ENCODE measurements around the gene NOPCHAP1. TPM values are rescaled to one million over a fixed set of nuclear protein-coding genes. Genes with fewer than 3 reads are reported as not detected.

The NOPCHAP1 gene
- polyA plus RNA-seq, 1 donor (not counting 4 experiments of a cell fraction or from before 2014, with no cell fraction given): 16.7 TPM

- Histone ChIP-seq H3K36me3 (ENCODE audit: control insufficient read depth in 2 of 2, extremely low read depth in 1 of 2, insufficient read depth in 2 of 2, low read length in 2 of 2) (peaks cover 0 to 6% of the 10 kb centered on the region in 2 experiments), H3K9me1 (ENCODE audit: control insufficient read depth, extremely low read depth, insufficient read depth, low read length) (no peaks in the 10 kb centered on the region), H3K9ac (ENCODE audit: control insufficient read depth, extremely low read depth, insufficient read depth, low read length) (no peak overlapping the region), H4K20me1 (ENCODE audit: control insufficient read depth, extremely low read depth, insufficient read depth, low read length) (no peaks in the 10 kb centered on the region), H3K4me2 (ENCODE audit: control insufficient read depth, extremely low read depth, insufficient read depth, low read depth, low read length) (no peak overlapping the region), H3K27ac (ENCODE audit: control insufficient read depth, insufficient read depth, low read length) (no peak overlapping the region), H3K27me3 (ENCODE audit: control insufficient read depth, extremely low read depth, insufficient read depth, low read length) (no peaks in the 10 kb centered on the region), H3K4me1 (ENCODE audit: control insufficient read depth, extremely low read depth, insufficient read depth, low read length) (no peaks in the 10 kb centered on the region), H2AFZ (ENCODE audit: control insufficient read depth, low read length) (no peak overlapping the region), H3K9me3 (ENCODE audit: control insufficient read depth, low read depth, low read length) (no peaks in the 10 kb centered on the region), H3K79me2 (ENCODE audit: control insufficient read depth, insufficient read depth, low read length) (no peaks in the 10 kb centered on the region), H3K4me3 (ENCODE audit: control insufficient read depth in 2 of 3, extremely low read depth in 1 of 3, insufficient read depth in 2 of 3, low read depth in 1 of 3, low read length in 3 of 3) (no peak overlapping the region)
- DNase-seq (ENCODE audit: low read depth, low spot score) (no peak), FAIRE-seq (no peak)
- TF ChIP-seq EZH2 (IDR thresholded peaks at IDR 0.05; ENCODE audit: low read length): no peak
- TF ChIP-seq, protein P1, sequence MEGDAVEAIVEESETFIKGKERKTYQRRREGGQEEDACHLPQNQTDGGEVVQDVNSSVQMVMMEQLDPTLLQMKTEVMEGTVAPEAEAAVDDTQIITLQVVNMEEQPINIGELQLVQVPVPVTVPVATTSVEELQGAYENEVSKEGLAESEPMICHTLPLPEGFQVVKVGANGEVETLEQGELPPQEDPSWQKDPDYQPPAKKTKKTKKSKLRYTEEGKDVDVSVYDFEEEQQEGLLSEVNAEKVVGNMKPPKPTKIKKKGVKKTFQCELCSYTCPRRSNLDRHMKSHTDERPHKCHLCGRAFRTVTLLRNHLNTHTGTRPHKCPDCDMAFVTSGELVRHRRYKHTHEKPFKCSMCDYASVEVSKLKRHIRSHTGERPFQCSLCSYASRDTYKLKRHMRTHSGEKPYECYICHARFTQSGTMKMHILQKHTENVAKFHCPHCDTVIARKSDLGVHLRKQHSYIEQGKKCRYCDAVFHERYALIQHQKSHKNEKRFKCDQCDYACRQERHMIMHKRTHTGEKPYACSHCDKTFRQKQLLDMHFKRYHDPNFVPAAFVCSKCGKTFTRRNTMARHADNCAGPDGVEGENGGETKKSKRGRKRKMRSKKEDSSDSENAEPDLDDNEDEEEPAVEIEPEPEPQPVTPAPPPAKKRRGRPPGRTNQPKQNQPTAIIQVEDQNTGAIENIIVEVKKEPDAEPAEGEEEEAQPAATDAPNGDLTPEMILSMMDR (optimal IDR thresholded peaks at IDR 0.05 in 1 of 3, IDR thresholded peaks at IDR 0.05 in 1 of 3, conservative IDR thresholded peaks at IDR 0.05 in 1 of 3; ENCODE audit: extremely low read depth in 1 of 3, insufficient read depth in 2 of 3, low read length in 3 of 3): no peak
- dilution Hi-C loops (cut with MboI; ENCODE audit: extremely low pct_ligation_motif_present, low sequenced_read_pairs): no loop called here
Measured at GRCh38 chr12:105024928-105025327, 38.8 kb downstream of the NOPCHAP1 start.

GRCh38 chr12:105025890-105026289 lies 39.8 kb downstream of the NOPCHAP1 start:
- DNase-seq (ENCODE audit: low read depth, low spot score) (no peak), FAIRE-seq (no peak)
- Histone ChIP-seq H4K20me1 (ENCODE audit: control insufficient read depth, extremely low read depth, insufficient read depth, low read length) (no peaks in the 10 kb centered on the region), H3K4me3 (ENCODE audit: control insufficient read depth in 2 of 3, extremely low read depth in 1 of 3, insufficient read depth in 2 of 3, low read depth in 1 of 3, low read length in 3 of 3) (no peak overlapping the region), H3K4me1 (ENCODE audit: control insufficient read depth, extremely low read depth, insufficient read depth, low read length) (no peaks in the 10 kb centered on the region), H3K9me3 (ENCODE audit: control insufficient read depth, low read depth, low read length) (no peaks in the 10 kb centered on the region), H3K4me2 (ENCODE audit: control insufficient read depth, extremely low read depth, insufficient read depth, low read depth, low read length) (no peak overlapping the region), H3K36me3 (ENCODE audit: control insufficient read depth in 2 of 2, extremely low read depth in 1 of 2, insufficient read depth in 2 of 2, low read length in 2 of 2) (peaks cover 0 to 6% of the 10 kb centered on the region in 2 experiments), H3K79me2 (ENCODE audit: control insufficient read depth, insufficient read depth, low read length) (no peaks in the 10 kb centered on the region), H2AFZ (ENCODE audit: control insufficient read depth, low read length) (no peak overlapping the region), H3K9me1 (ENCODE audit: control insufficient read depth, extremely low read depth, insufficient read depth, low read length) (no peaks in the 10 kb centered on the region), H3K9ac (ENCODE audit: control insufficient read depth, extremely low read depth, insufficient read depth, low read length) (no peak overlapping the region), H3K27me3 (ENCODE audit: control insufficient read depth, extremely low read depth, insufficient read depth, low read length) (no peaks in the 10 kb centered on the region), H3K27ac (ENCODE audit: control insufficient read depth, insufficient read depth, low read length) (no peak overlapping the region)
- dilution Hi-C loops (cut with MboI; ENCODE audit: extremely low pct_ligation_motif_present, low sequenced_read_pairs): no loop called here
- TF ChIP-seq EZH2 (IDR thresholded peaks at IDR 0.05; ENCODE audit: low read length): no peak
- TF ChIP-seq, protein P1 (optimal IDR thresholded peaks at IDR 0.05 in 1 of 3, IDR thresholded peaks at IDR 0.05 in 1 of 3, conservative IDR thresholded peaks at IDR 0.05 in 1 of 3; ENCODE audit: extremely low read depth in 1 of 3, insufficient read depth in 2 of 3, low read length in 3 of 3): no peak

Data from keratinocyte (primary cell).